Measurements from ENCODE around the gene TRIM15.

TRIM15 gene

DNA sequence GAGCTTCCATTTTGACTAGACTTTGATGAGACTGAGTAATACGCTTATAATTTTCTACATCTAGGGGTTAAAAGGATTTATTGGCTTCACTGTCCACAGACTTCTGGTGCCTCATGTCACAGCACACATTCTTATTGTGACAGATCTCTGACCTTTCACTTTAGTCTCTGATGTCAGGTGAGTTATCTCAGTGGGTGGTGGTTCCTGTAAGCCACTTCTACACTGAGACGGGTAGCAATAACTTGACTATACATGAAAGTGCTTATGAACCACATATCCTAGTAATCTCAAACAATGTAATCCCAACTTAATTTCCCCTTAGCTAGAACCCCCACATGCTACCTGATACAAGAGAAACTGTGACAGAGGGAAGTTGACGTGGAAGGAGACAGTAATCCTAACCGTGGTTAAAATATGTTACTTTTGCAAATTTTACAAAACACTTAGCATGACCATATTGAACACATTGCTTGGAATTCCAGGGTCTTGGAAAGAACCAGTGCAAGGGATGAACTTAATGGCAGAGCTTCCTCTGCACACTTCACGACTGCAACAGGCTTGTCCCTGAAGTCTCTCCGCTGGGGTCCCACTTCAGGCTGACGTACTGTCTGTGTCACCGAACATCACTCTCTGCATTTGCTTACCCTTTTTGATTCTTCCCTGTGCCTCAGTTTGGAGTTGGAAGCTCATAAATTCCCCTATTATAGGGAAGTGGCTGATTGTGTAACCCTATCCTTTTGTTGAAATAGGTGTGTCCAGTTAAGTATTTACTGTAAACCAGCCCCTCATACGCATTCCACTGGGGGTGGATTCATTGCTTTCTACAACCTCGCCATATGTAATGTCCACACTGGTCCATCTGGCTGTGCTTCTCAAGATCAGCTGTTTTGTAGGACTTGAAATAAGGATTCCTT lies 33.8 kb upstream of the TRIM15 start:
- TF ChIP-seq, protein P1, sequence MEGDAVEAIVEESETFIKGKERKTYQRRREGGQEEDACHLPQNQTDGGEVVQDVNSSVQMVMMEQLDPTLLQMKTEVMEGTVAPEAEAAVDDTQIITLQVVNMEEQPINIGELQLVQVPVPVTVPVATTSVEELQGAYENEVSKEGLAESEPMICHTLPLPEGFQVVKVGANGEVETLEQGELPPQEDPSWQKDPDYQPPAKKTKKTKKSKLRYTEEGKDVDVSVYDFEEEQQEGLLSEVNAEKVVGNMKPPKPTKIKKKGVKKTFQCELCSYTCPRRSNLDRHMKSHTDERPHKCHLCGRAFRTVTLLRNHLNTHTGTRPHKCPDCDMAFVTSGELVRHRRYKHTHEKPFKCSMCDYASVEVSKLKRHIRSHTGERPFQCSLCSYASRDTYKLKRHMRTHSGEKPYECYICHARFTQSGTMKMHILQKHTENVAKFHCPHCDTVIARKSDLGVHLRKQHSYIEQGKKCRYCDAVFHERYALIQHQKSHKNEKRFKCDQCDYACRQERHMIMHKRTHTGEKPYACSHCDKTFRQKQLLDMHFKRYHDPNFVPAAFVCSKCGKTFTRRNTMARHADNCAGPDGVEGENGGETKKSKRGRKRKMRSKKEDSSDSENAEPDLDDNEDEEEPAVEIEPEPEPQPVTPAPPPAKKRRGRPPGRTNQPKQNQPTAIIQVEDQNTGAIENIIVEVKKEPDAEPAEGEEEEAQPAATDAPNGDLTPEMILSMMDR (IDR thresholded peaks at IDR 0.05), result no peak

DNA sequence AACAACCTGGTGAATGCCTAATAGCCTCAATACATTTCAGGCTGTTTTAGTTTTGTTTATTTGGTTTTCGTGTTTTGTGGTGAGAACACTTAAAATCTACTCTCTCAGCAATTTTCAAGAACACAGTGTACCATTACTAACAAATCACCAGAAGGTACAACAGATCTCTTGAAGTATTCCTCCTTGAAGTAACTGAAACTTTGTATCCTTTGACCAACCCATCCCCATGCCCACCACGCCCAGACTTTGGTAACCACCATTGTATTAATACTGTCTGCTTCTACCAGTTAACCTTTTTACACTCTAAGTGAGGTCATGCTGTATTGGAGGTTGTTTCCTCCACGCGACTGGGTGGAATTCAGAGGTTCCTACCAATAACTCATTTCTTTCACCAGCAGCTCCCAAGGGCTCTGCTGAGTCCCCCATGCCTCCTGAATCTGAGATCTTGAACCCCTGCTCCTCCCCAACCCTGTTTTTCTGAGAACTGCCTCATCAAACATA lies 33.1 kb upstream of the TRIM15 start:
- TF ChIP-seq, protein P1 (IDR thresholded peaks at IDR 0.05), result no peak

GRCh38 chr6:30130887-30131862 lies 32.2 kb upstream of the TRIM15 start:
- TF ChIP-seq, protein P1 (IDR thresholded peaks at IDR 0.05), result peak; percentile 98

DNA sequence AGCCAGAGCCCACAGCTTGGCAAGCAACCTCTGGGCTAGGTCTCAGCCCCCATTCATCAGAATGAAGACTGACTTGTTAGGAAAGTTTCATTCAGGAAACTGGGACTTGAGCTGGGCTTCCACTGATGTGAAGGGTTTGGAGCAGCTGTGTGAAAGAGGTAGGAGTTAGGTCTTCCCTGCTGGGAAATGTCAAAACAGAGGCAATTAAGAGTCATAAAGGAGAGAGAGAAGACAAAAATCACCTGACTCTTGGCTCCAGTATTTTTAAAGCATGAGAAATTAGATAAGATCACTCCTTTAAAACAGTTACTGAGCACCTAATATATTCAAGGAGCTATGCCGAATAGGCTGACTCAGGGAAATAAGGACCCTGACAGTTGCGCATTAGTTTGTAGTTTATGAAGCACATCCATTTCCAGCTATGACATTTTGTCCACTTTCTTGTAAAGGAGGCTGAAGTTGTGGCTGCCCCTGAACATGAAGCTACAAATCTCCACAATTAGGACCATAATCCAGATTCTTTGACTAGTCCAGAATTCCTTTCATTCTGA lies 31.3 kb upstream of the TRIM15 start:
- TF ChIP-seq, protein P1 (IDR thresholded peaks at IDR 0.05), result no peak

- TF ChIP-seq, protein P1 (IDR thresholded peaks at IDR 0.05), result no peak
Measured at GRCh38 chr6:30135147-30135546, 28.2 kb upstream of the TRIM15 start.

DNA sequence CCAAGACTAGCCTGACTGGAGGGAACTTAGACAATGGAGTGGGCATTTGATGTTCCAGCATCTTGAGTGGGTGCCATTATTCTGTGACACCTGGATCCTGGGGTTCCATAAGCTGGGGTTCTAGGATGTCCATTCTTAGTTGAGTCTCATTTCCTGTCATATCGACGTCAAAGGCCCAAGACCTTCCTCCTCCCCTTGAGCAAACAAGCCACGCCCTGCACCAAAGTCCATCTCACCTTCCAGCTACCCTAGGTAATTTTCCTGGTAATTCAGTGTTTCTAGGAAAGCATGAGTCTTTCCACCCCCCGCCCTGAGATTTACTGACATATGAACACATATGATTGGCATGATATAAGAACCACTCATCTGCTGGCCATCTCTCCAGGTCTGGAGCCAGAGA lies 27.6 kb upstream of the TRIM15 start, which contains the start of gene TRIM40:
Gene TRIM40 (plus strand): TSS at position 384 of the 400 bp plus-strand sequence. CDS start 897 bp downstream, outside the sequence.
- TF ChIP-seq, protein P1 (IDR thresholded peaks at IDR 0.05), result no peak

Measured in LNCAP (cell line).